NCI-H226 (cell line): ENCODE measurements around the gene SYNE1.
"Not testable (repeated sequence)": the region's sequence is repeated elsewhere in the genome, so short reads cannot be mapped to it uniquely, and the experiment has no call there.

Experiments
- DNase-seq: peaks from one replicate; pipeline ENCODE4 v3.0.0-alpha.2; 2015

The SYNE1 gene

GRCh38 chr6:152557502-152557901 is 79.7 kb downstream of the SYNE1 start:
- DNase-seq = no peak

- DNase-seq = no peak
These were observed 82.3 kb downstream of the SYNE1 start for GRCh38 chr6:152554851-152555250.

GRCh38 chr6:152552616-152553209 is 84.4 kb downstream of the SYNE1 start:
- peak; percentile 51 for DNase-seq

GRCh38 chr6:152543519-152543918 is 93.6 kb downstream of the SYNE1 start:
- no peak for DNase-seq

GRCh38 chr6:152540381-152540780 is 96.8 kb downstream of the SYNE1 start:
- no peak for DNase-seq

- DNase-seq = no peak
These were observed 102.6 kb downstream of the SYNE1 start for GRCh38 chr6:152534541-152534940.

GRCh38 chr6:152532556-152533422 is 104.4 kb downstream of the SYNE1 start:
- no peak for DNase-seq

GRCh38 chr6:152531659-152532058 is 105.5 kb downstream of the SYNE1 start:
- DNase-seq = no peak

- no peak for DNase-seq
These were observed 107.8 kb downstream of the SYNE1 start for GRCh38 chr6:152529369-152529768.

GRCh38 chr6:152514120-152514519 is 123.0 kb downstream of the SYNE1 start:
- DNase-seq = not testable (repeated sequence)

GRCh38 chr6:152509916-152510315 is 127.2 kb downstream of the SYNE1 start:
- DNase-seq = no peak

GRCh38 chr6:152508477-152508876 is 128.7 kb downstream of the SYNE1 start:
- no peak for DNase-seq

- DNase-seq = no peak
These were observed 133.6 kb downstream of the SYNE1 start for GRCh38 chr6:152503546-152503945.

- DNase-seq = no peak
These were observed 134.6 kb downstream of the SYNE1 start for GRCh38 chr6:152502421-152503188.

- no peak for DNase-seq
These were observed 137.2 kb downstream of the SYNE1 start for GRCh38 chr6:152499931-152500330.

- DNase-seq = no peak
These were observed 140.4 kb downstream of the SYNE1 start for GRCh38 chr6:152496731-152497130.

GRCh38 chr6:152495456-152495855 is 141.7 kb downstream of the SYNE1 start:
- peak; percentile 30 for DNase-seq

- DNase-seq = peak; percentile 8
These were observed 144.9 kb downstream of the SYNE1 start for GRCh38 chr6:152492281-152492680.

GRCh38 chr6:152491501-152491900 is 145.7 kb downstream of the SYNE1 start:
- not testable (repeated sequence) for DNase-seq

GRCh38 chr6:152490971-152491378 is 146.2 kb downstream of the SYNE1 start:
- peak; percentile 59 for DNase-seq

GRCh38 chr6:152484806-152485205 is 152.4 kb downstream of the SYNE1 start:
- DNase-seq = no peak

- no peak for DNase-seq
These were observed 154.9 kb downstream of the SYNE1 start for GRCh38 chr6:152482289-152482688.

GRCh38 chr6:152478377-152479010 is 158.7 kb downstream of the SYNE1 start:
- DNase-seq = no peak
